Upper lobe of left lung (tissue), 4 donors: ENCODE results near the gene AGBL1.

Source experiments
- POLR2A ChIP-seq, 4 donors: fragments of 450-650 bp; IDR thresholded peaks; one replicate each; pipeline ENCODE4 v1.5.1; 2016 to 2017; ENCODE audit warnings: antibody characterized with exemption in 4 of 4, mild to moderate bottlenecking in 2 of 4
- TF ChIP-seq, protein P1 (sequence below), 6 experiments: fragments of 450-650 bp in 4 of 6; fragments of 200-600 bp in 2 of 6; sonication (generic) in 2 of 6; IDR thresholded peaks; one replicate each; pipeline ENCODE4 v1.5.1; 2016 to 2019; ENCODE audit warnings: antibody characterized with exemption in 6 of 6

DNA sequence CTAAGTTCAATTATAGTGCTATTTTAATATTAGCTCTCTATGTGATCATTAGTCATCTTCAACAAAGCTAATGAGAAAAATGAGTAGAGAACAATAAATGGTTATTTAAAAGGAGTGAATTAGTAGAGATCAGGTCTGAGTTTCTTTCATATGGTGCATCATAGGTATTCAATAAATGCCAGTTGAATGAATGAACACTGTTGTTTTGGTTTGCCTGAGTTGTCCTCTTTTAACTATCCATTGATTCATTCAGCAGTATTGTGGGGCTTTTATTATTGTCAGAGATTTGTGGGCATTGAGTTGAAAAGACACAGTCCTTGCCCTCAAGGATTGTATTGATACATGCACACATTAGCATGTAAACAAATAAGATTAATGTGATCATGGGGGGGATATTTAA lies 88.2 kb downstream of the AGBL1 start:
- TF ChIP-seq, protein P1, sequence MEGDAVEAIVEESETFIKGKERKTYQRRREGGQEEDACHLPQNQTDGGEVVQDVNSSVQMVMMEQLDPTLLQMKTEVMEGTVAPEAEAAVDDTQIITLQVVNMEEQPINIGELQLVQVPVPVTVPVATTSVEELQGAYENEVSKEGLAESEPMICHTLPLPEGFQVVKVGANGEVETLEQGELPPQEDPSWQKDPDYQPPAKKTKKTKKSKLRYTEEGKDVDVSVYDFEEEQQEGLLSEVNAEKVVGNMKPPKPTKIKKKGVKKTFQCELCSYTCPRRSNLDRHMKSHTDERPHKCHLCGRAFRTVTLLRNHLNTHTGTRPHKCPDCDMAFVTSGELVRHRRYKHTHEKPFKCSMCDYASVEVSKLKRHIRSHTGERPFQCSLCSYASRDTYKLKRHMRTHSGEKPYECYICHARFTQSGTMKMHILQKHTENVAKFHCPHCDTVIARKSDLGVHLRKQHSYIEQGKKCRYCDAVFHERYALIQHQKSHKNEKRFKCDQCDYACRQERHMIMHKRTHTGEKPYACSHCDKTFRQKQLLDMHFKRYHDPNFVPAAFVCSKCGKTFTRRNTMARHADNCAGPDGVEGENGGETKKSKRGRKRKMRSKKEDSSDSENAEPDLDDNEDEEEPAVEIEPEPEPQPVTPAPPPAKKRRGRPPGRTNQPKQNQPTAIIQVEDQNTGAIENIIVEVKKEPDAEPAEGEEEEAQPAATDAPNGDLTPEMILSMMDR (IDR thresholded peaks at IDR 0.05): no peak
- no peak for TF ChIP-seq POLR2A (IDR thresholded peaks at IDR 0.05)
